Sigmoid colon (tissue), 4 donors: Measurements from ENCODE around the gene BANK1.

ENCODE experiments used
- EP300 ChIP-seq, 4 donors: sonication (generic); formaldehyde crosslinking; IDR thresholded peaks; one replicate each; pipeline ENCODE4 v1.6.1; 2017; ENCODE audit warnings: antibody characterized with exemption in 4 of 4
- POLR2AphosphoS5 ChIP-seq, 4 donors: sonication (generic); formaldehyde crosslinking; IDR thresholded peaks; one replicate each; pipeline ENCODE4 v1.6.1; 2017; ENCODE audit warnings: antibody characterized with exemption in 4 of 4
- TF ChIP-seq, protein P1 (sequence below), 4 experiments: fragments of 450-650 bp in 3 of 4; fragments of 200-600 bp in 1 of 4; IDR thresholded peaks; one replicate each; pipeline ENCODE4 v1.5.1; 2016 to 2019; ENCODE audit warnings: antibody characterized with exemption in 4 of 4, mild to moderate bottlenecking in 3 of 4, moderate library complexity in 2 of 4

DNA sequence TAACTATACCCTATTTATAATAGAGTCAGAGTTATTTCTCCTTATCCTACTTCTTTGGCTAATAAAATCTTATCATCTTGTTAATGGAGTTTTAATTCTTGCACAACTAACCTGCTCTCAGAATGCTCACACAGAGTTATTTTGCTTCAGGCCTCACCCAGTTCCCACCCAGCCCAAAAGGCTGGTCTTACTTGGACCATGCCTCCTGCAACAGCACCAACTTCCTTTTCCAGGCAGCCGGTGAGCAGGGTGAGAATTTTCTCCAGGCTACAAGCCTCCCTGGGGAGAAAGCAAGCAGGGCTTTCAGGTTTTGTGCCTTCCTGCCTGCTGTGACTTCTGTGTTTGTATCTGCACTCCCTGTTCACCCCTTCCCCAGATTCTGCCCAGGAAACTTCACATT lies 29.1 kb upstream of the BANK1 start:
- TF ChIP-seq, protein P1, sequence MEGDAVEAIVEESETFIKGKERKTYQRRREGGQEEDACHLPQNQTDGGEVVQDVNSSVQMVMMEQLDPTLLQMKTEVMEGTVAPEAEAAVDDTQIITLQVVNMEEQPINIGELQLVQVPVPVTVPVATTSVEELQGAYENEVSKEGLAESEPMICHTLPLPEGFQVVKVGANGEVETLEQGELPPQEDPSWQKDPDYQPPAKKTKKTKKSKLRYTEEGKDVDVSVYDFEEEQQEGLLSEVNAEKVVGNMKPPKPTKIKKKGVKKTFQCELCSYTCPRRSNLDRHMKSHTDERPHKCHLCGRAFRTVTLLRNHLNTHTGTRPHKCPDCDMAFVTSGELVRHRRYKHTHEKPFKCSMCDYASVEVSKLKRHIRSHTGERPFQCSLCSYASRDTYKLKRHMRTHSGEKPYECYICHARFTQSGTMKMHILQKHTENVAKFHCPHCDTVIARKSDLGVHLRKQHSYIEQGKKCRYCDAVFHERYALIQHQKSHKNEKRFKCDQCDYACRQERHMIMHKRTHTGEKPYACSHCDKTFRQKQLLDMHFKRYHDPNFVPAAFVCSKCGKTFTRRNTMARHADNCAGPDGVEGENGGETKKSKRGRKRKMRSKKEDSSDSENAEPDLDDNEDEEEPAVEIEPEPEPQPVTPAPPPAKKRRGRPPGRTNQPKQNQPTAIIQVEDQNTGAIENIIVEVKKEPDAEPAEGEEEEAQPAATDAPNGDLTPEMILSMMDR (IDR thresholded peaks at IDR 0.05) = no peak
- TF ChIP-seq EP300 (IDR thresholded peaks at IDR 0.05) (no peak), POLR2AphosphoS5 (IDR thresholded peaks at IDR 0.05) (no peak)
